HG02798 (cell line): ENCODE results near the gene SCAMP4.

Experiments used
- ATAC-seq: cut with Tn5 transposase; IDR thresholded peaks from one replicate; pipeline ENCODE4 v1.9.1; 2021; ENCODE audit warnings: mild to moderate bottlenecking; ENCODE audit not compliant: unreplicated experiment, poor library complexity

The SCAMP4 gene

GRCh38 chr19:1935484-1936208 is 30.4 kb downstream of the SCAMP4 start:
- ATAC-seq, result no peak

GRCh38 chr19:1936430-1936829 is 31.2 kb downstream of the SCAMP4 start:
- no peak for ATAC-seq

- no peak for ATAC-seq
Observed at GRCh38 chr19:1936916-1937610, 31.9 kb downstream of the SCAMP4 start.

GRCh38 chr19:1938071-1938470 is 32.9 kb downstream of the SCAMP4 start:
- ATAC-seq, result no peak

DNA sequence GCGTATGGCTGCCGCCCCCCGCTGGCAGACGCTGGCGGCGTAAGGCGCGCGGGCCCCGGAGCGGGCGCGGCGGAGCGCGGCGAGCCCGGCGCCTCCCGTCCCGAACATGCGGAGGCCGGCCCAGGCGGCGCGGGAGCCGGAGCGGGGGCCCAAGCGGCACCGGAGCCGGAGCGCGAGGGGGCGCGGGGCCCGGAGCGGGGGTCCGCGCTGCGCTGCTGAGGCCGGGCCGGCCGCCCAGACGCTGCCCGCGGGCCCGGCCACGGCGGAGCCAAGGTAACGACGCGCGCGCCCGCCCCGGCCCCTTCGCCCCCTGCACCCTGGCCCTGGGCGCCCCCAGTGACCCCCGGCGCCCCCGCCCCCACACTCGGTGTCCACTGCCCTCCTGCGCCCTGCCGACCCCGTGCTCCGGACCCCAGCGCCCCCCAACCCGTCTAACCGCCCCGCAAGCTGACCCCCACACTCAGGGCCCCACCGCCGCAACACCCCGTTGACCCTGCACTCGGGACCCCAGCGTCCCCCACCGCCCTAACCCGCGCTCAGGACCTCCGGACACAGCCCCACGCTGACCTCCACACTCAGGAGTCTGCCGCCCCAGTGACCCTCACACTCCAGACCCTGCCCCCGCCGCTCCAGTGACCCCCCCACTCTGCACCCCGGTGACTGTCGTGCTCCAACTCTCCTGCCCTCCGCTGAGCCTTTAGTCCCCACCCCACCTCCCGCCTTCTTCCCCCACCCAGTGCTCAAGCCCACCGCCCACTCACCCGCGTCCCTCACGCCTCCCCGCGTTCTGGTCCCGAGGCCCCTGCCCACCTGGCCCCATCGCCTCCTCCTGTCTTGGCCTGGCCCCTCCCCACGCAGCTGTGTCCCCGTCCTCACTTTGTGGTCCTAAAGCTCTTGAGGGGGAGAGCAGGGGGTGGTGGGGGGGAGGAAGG is 36.2 kb downstream of the SCAMP4 start, which contains the start of gene CSNK1G2:
TSS of gene CSNK1G2 (plus strand) at position 27 of the 932 bp plus-strand sequence. CDS start 28,601 bp downstream, outside the sequence.
- ATAC-seq, result no peak

- peak; percentile 20 for ATAC-seq
Observed at GRCh38 chr19:1942078-1942933, 37.1 kb downstream of the SCAMP4 start.

DNA sequence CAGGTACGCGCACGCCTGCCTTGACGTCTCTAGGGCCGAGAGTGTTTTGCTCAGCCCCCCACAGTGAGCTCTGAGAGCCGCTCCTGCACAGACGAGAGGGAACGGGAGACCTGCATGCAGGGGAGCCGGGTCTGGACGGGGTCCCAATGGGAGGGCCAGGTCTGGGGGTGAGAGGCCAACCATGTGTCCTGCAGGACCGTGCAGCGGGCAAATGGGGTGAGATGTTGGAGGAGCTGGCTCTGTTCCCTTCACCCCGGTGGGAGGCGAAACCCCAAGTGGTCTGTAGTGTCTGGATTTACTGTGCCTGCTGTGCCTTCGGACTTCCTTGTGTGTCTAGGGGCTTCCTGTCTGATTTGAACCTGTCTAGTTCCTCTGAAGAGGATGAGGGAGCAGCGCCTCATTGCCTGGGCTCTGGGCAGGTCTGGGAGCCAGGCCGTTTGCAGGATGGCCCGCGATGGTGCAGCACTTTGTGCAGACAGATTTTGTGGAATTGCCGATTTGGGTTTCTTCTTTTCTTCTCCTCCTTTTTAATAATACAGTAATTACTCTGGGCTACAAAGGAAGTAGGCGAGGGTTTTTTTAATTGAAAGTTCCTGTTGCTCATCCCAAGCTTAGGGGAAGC is 37.8 kb downstream of the SCAMP4 start:
- no peak for ATAC-seq

GRCh38 chr19:1943661-1944087 is 38.5 kb downstream of the SCAMP4 start:
- ATAC-seq, result no peak

GRCh38 chr19:1944088-1944915 is 39.1 kb downstream of the SCAMP4 start:
- ATAC-seq, result no peak

DNA sequence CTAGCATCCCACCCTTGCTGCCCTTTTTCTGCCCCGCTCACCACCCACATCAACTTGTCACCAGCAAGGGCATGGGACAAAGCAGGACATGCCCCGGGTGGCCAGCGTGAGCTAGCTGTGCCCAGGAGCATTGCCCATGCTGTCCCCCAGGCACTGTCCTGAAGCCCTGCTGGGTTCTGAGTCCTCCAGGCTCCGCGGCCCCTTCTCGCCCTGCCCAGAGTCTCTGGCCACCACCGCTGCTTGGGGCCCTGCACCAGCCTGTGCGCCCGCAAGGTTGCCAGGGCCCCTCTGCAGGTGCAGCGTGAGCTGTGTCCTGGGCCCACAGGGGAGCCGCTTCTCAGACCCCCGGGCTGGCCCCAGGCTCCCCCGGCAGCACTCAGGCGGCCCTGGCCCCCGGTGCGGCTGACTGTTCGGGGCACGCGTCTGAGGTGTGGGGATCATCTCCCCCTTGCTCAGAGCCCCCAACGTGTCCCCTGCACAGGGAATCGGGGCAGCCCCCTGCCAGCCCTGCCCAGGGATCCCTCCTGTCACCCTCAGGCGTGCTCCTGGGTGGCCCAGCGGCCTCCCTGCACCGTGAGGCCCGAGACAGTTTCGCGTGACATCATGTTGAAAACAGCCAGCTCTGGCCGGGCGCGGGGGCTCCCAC is 39.8 kb downstream of the SCAMP4 start:
- no peak for ATAC-seq

- no peak for ATAC-seq
Observed at GRCh38 chr19:1945899-1946298, 40.7 kb downstream of the SCAMP4 start.

GRCh38 chr19:1947651-1948209 is 42.5 kb downstream of the SCAMP4 start:
- no peak for ATAC-seq

DNA sequence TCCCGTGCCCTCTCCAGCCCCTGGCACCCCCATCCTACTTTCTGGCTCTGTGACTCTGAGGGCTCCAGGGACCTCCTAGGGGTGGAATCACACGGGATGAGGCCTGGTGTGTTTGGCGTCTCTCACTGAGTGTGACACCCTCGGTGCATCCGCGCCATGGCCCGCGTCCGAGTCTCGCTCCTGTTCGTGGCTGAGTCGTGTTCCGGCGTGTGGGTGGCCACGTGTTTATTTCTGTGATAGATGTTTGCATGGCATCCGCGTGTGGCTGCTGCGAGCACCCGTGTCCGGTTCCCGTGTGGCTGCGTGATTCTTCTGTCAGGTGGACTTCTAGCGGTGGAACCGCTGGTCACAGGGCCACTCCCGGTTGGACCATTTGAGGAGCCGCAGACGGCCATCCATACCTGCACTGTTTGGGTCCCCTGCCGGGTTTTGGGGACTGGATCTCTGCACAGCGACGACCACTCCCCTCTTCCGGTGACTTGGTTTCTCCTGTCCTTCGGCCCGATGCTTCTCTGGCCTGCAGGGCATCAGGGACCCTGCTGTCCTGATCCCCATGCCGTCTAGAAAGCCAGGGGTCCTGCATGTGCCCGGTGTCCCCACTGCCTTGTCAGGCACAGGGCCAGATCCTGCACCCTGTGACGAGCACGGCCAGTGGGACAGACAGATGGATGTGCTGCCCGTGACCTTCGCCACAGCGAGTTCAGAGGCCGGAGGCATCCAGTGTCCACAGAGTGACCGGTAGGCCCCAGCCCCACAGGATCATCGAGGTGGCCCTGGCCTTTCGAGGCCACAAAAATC is 44.3 kb downstream of the SCAMP4 start:
- ATAC-seq, result no peak

GRCh38 chr19:1950640-1951039 is 45.4 kb downstream of the SCAMP4 start:
- no peak for ATAC-seq

DNA sequence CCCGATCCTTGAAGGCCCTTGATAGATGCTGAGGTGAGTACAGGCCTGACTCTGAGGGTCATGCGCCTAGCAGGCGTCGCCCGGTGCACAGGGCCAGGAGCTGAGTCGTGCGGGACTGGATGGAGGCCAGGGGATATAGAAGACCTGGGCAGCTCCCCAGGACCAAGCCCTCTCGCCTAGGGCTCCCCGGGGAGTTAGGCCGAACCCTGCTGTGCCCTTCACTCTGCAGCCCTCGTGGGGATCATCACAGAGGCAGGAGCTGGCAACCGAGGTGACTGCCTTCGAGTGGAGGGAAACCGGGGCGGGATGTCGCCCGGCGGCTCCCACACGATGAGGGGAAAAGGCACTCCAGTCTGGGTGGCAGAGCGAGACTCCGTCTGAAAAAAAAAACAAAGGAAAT is 47.4 kb downstream of the SCAMP4 start:
- ATAC-seq, result no peak

DNA sequence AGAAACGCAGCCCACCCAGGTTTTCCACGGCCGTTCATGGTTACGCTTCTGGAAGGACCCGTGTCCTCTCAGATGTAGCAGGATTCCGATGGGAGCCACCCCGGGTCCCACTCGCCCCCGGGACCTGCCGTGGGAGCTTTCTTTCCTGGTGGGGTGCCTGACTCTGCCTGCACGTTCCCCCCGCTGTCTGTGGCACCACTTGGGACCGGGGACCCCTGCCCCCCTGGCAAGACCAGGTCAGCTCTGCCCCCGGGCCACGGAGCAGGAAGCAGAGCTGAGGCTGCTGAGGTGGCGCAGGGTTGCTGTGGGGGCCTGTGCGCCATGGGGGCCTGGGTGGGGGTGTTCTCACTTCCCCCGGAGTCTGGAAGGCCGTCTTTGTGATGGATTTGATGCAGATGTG is 47.8 kb downstream of the SCAMP4 start:
- no peak for ATAC-seq
